Prostate gland (tissue), 2 donors: ENCODE measurements around the gene GZMH. TPM values are rescaled to one million over a fixed set of nuclear protein-coding genes. Genes with fewer than 3 reads are reported as not detected.
"Not testable (repeated sequence)": the region's sequence is repeated elsewhere in the genome, so short reads cannot be mapped to it uniquely, and the experiment has no call there.

ENCODE experiments used
- DNase-seq: peaks from one replicate; pipeline ENCODE4 v3.0.0-alpha.2; 2019; ENCODE audit warnings: low spot score
- H3K27ac ChIP-seq, 2 donors: fragments of 200-600 bp; sonication (generic); 2 replicates each; pipeline ENCODE4 v1.5.1; 2017 to 2019
- H3K27me3 ChIP-seq: fragments of 200-600 bp; sonication (generic); replicated peaks from 2 replicates; pipeline ENCODE4 v1.5.1; 2019; ENCODE audit not compliant: insufficient read depth
- H3K36me3 ChIP-seq, 2 donors: fragments of 200-600 bp; sonication (generic); 1 replicate in 1 of 2; 2 replicates in 1 of 2; pipeline versions ENCODE4 v1.5.1 to v1.8.1; 2017 to 2019
- H3K4me1 ChIP-seq: fragments of 200-600 bp; sonication (generic); replicated peaks from 2 replicates; pipeline ENCODE4 v1.5.1; 2019
- H3K4me3 ChIP-seq, 2 donors: fragments of 200-600 bp; sonication (generic); 2 replicates each; pipeline ENCODE4 v1.5.1; 2017 to 2019
- H3K9me3 ChIP-seq: fragments of 200-600 bp; sonication (generic); 2 replicates; pipeline ENCODE4 v1.5.1; 2017
- POLR2A ChIP-seq: fragments of 450-650 bp; IDR thresholded peaks from one replicate; pipeline ENCODE4 v1.6.1; 2016; ENCODE audit warnings: antibody characterized with exemption, mild to moderate bottlenecking
- POLR2AphosphoS5 ChIP-seq: sonication (generic); formaldehyde crosslinking; IDR thresholded peaks from one replicate; pipeline ENCODE4 v1.6.1; 2017; ENCODE audit warnings: antibody characterized with exemption
- WGBS: methylation state at CpG from one replicate; pipeline ENCODE4 v1.1.5; 2018; 5-methylcytosine and 5-hydroxymethylcytosine counted together
- intact Hi-C: fragments of 100-400 bp; cut with DNase I; formaldehyde crosslinking; loops from one replicate; pipeline ENCODE4 v1.14.2; 2022
- total RNA-seq, 2 donors: library from RNA; depleted of rRNA; stranded (reverse); fragments of >200 nt; gene quantifications; one replicate each; pipeline ENCODE4 v1.1.0, GENCODE V29; 2016
- TF ChIP-seq, protein P1 (sequence below), 4 experiments: fragments of 200-600 bp in 2 of 4; fragments of 450-650 bp in 2 of 4; sonication (generic) in 2 of 4; IDR thresholded peaks; 1 replicate in 3 of 4; 2 replicates in 1 of 4; pipeline ENCODE4 v1.5.1; 2016 to 2019; ENCODE audit warnings: antibody characterized with exemption in 4 of 4, mild to moderate bottlenecking in 2 of 4, moderate library complexity in 2 of 4

Gene GZMH
- total RNA-seq, 2 donors from 2014 or later: 0.55 TPM; not detected in 1

DNA sequence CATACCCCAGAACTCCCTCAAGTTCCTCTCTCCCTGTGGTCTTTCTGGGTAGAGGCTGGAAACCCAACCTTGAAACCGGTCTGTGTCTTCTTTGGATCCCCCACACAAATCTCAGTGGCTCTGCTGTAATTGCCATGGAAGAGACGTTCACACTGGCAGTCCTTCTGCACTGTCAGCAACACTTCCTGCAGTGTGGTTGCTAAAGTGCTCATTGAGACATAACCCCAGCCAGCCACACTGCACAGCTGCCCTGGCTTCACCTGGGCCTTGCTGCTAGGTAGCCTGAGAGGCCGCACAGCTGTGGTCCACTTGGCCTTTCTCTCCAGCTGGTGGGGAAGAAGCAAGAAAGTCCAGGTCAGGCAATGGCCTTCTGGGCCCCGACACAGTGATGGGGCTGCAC is 2.4 kb downstream of the GZMH start:
- H3K27ac ChIP-seq: no peak overlapping the region
- H3K36me3 ChIP-seq: no peaks in the 10 kb centered on the region
- H3K4me3 ChIP-seq: no peak overlapping the region
- TF ChIP-seq POLR2AphosphoS5 (no peak), POLR2A (no peak)
- TF ChIP-seq, protein P1, sequence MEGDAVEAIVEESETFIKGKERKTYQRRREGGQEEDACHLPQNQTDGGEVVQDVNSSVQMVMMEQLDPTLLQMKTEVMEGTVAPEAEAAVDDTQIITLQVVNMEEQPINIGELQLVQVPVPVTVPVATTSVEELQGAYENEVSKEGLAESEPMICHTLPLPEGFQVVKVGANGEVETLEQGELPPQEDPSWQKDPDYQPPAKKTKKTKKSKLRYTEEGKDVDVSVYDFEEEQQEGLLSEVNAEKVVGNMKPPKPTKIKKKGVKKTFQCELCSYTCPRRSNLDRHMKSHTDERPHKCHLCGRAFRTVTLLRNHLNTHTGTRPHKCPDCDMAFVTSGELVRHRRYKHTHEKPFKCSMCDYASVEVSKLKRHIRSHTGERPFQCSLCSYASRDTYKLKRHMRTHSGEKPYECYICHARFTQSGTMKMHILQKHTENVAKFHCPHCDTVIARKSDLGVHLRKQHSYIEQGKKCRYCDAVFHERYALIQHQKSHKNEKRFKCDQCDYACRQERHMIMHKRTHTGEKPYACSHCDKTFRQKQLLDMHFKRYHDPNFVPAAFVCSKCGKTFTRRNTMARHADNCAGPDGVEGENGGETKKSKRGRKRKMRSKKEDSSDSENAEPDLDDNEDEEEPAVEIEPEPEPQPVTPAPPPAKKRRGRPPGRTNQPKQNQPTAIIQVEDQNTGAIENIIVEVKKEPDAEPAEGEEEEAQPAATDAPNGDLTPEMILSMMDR (IDR thresholded peaks at IDR 0.05): no peak
- H3K27me3 ChIP-seq: no peaks in the 10 kb centered on the region
- no peaks in the 10 kb centered on the region for H3K4me1 ChIP-seq
- H3K9me3 ChIP-seq: no peaks in the 10 kb centered on the region
- WGBS: 87% methylated on average over 4 of the region's 4 CpGs
- intact Hi-C loops: no loop called here
- DNase-seq: no peak

DNA sequence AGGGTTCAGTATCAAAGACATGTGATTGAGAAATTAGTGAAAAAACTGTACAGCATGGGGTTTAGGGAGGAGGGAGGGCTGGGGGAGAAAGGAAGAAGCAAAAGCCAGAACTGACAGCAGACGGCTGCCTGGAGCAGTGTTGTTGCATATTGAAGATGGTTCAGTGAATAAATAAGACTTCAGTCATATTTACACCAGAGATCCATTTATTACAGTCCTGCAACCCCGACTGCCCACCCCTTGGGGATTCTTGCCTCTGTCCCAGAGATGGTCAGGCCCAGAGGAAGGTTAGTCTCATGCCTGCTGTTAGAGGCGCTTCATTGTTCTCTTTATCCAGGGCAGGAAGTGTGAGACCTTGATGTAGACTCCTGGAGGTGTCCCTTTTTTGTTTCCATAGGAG is 3.2 kb downstream of the GZMH start:
- no peaks in the 10 kb centered on the region for H3K27me3 ChIP-seq
- H3K4me1 ChIP-seq: no peaks in the 10 kb centered on the region
- TF ChIP-seq, protein P1 (IDR thresholded peaks at IDR 0.05): no peak
- TF ChIP-seq POLR2A: no peak
- no peak for TF ChIP-seq POLR2AphosphoS5
- H3K4me3 ChIP-seq: no peak overlapping the region
- intact Hi-C loops: no loop called here
- no peaks in the 10 kb centered on the region for H3K9me3 ChIP-seq
- no peak for DNase-seq
- no peak overlapping the region for H3K27ac ChIP-seq
- H3K36me3 ChIP-seq: no peaks in the 10 kb centered on the region
- WGBS: 51% methylated on average over 3 of the region's 3 CpGs

DNA sequence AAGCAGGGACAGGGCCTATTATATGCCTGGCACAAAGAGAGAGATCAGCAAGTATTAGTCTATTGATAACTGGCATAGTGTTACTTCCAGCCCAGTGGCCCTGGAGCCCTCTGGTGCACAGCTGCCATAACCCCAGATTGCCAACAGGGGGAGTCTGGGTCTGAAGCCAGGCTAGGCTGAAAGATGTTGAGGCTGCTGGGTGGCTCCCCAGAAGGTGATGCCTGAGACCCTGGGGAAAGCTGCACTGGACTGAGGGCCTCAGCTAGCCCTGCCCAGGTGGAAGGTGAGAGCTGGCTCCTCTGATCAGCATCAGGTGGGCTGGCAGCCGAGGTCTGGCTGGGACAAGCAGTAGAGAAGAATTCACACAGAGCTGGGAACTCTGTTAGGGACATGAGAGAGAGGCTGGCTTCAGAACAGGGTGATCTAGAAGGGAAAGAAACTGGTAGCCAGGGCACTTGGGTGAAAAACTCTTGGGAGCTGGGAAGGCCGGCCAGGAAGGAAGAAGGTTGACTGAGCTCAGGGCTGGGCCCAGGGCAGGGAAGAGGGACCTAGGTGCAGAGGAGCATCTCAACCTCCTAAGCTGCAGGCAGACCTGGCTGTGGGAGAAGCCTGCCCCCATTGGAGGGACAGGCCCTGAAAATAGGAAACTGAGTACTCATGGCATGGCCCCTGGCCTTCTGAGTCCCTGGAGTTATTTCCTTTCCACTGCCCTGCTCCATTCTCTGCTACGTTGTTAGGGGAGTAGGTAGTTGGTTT is 3.9 kb downstream of the GZMH start:
- Histone ChIP-seq H3K36me3 (no peaks in the 10 kb centered on the region), H3K9me3 (no peaks in the 10 kb centered on the region), H3K4me1 (no peaks in the 10 kb centered on the region), H3K27me3 (no peaks in the 10 kb centered on the region), H3K4me3 (no peak overlapping the region), H3K27ac (no peak overlapping the region)
- 57% methylated on average over 3 of the region's 3 CpGs for WGBS
- TF ChIP-seq, protein P1 (IDR thresholded peaks at IDR 0.05): peak; percentile 11 to 42 (median 39)
- TF ChIP-seq POLR2A: no peak
- DNase-seq: no peak
- intact Hi-C loops: no loop called here

DNA sequence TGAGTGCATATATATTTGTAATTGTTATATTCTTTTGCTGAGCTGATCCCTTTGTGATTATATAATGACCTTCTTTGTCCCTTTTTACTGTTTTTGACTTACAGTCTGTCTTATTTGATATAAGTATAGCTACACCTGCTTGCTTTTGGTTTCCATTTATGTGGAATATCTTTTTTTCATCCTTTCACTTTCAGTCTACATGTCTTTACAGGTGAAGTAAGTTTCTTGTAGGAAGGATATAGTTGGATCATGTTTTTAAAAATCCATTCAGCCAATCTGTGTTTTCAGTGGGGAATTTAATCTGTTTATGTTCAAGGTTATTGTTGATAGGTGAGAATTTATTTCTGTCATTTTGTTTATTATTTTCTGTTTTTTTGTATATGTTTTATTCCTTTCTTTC is 12.1 kb downstream of the GZMH start:
- H3K27ac ChIP-seq: no peak overlapping the region
- H3K4me3 ChIP-seq: no peak overlapping the region
- H3K36me3 ChIP-seq: no peaks in the 10 kb centered on the region
- DNase-seq: no peak
- intact Hi-C loops: no loop called here
- TF ChIP-seq POLR2A (no peak), POLR2AphosphoS5 (no peak)
- TF ChIP-seq, protein P1 (IDR thresholded peaks at IDR 0.05): no peak
- H3K4me1 ChIP-seq: no peaks in the 10 kb centered on the region
- no peaks in the 10 kb centered on the region for H3K9me3 ChIP-seq
- no peaks in the 10 kb centered on the region for H3K27me3 ChIP-seq

DNA sequence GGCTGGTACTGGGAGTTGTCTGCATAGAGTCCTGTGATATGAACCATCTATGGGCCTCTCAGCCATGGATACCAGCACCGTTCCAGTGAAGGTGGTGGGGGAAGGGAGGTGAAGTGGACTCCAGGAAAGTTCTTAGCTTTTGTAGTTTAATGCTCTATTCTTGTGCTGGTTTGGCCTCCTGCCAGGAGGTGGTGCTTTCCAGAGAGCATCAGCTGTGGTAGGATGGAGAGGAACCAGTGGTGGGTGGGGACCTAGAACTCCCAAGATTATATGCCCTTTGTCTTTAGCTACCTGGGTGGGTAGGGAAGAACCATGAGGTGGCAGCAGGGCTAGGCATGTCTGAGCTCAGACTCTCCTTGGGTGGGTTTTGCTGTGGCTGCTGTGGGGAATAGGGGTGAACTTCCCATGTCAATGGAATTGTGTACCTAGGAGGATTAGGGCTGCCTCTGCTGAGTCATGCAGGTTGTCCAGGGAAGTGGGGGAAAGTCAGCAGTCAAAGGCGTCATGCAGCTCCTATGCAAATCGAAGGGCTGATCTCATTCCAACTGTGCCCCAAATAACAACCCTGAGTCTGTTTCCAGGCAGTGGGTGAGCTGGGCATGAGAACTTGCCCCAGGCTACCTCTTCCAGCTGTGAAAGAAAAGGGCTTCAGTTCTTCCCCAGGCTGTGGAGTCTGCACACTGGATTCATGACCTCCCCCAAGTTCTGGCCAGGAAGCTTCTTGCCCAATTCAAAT is 14.2 kb downstream of the GZMH start:
- Histone ChIP-seq H3K27me3 (no peaks in the 10 kb centered on the region), H3K36me3 (no peaks in the 10 kb centered on the region), H3K9me3 (no peaks in the 10 kb centered on the region), H3K4me1 (no peaks in the 10 kb centered on the region), H3K4me3 (no peak overlapping the region), H3K27ac (no peak overlapping the region)
- DNase-seq: no peak
- TF ChIP-seq POLR2AphosphoS5 (no peak), POLR2A (no peak)
- TF ChIP-seq, protein P1 (IDR thresholded peaks at IDR 0.05): no peak
- intact Hi-C loops: no loop called here
- WGBS: 79% methylated on average over 3 of the region's 3 CpGs

DNA sequence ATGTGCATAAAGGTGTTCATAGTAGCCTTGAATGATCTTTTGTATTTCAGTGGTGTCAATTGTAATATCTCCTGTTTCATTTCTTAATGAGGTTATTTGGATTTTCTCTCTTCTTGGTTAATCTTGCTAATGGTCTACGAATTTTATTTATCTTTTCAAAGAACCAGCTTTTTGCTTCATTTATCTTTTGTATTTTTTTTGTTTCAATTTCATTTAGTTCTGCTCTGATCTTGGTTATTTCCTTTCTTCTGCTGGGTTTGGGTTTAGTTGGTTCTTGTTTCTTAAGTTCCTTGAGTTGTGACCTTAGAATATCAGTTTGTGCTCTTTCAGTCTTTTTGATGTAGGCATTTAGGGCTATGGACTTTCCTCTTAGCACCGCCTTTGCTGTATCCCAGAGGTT is 18.5 kb downstream of the GZMH start:
- H3K27me3 ChIP-seq, H3K4me3 ChIP-seq, H3K9me3 ChIP-seq, DNase-seq, H3K36me3 ChIP-seq, H3K4me1 ChIP-seq, H3K27ac ChIP-seq, intact Hi-C loops: not testable (repeated sequence)
- WGBS: 83% methylated on average over 2 of the region's 2 CpGs

DNA sequence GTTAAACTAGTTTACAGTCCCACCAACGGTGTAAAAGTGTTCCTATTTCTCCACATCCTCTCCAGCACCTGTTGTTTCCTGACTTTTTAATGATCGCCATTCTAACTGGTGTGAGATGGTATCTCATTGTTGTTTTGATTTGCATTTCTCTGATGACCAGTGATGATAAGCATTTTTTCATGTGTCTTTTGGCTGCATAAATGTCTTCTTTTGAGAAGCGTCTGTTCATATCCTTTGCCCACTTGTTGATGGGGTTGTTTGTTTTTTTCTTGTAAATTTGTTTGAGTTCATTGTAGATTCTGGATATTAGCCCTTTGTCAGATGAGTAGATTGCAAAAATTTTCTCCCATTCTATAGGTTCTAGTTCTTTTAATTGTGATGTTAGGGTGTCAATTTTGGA is 25.1 kb downstream of the GZMH start:
- H3K4me1 ChIP-seq, H3K4me3 ChIP-seq, H3K9me3 ChIP-seq, DNase-seq, H3K27ac ChIP-seq, H3K36me3 ChIP-seq, intact Hi-C loops, H3K27me3 ChIP-seq: not testable (repeated sequence)
- 84% methylated on average over 3 of the region's 3 CpGs for WGBS
